Stimulated activated CD8-positive, alpha-beta memory T cell treated with anti-CD3 and anti-CD28 coated beads, Interleukin-2, amount 100 ng/mL, for 1 hour (primary cell): ENCODE results near the gene IL1RAPL2.

Experiments used
- DNase-seq, 2 donors: peaks; one replicate each; pipeline ENCODE4 v3.0.0-alpha.2; 2020; ENCODE audit warnings: low read depth in 2 of 2

Gene IL1RAPL2

GRCh38 chrX:105700331-105700730 is 1134.3 kb downstream of the IL1RAPL2 start:
- DNase-seq: no peak

GRCh38 chrX:105701310-105702052 is 1135.5 kb downstream of the IL1RAPL2 start:
- DNase-seq: no peak

GRCh38 chrX:105703876-105704275 is 1137.9 kb downstream of the IL1RAPL2 start:
- no peak for DNase-seq

GRCh38 chrX:105706041-105706440 is 1140.0 kb downstream of the IL1RAPL2 start:
- no peak for DNase-seq

- no peak for DNase-seq
Measured at GRCh38 chrX:105711805-105712204, 1145.8 kb downstream of the IL1RAPL2 start.

- no peak for DNase-seq
Measured at GRCh38 chrX:105715746-105716145, 1149.7 kb downstream of the IL1RAPL2 start.

GRCh38 chrX:105723966-105724735 is 1158.2 kb downstream of the IL1RAPL2 start:
- no peak for DNase-seq

- no peak for DNase-seq
Measured at GRCh38 chrX:105725228-105725627, 1159.2 kb downstream of the IL1RAPL2 start.

GRCh38 chrX:105738162-105738561 is 1172.2 kb downstream of the IL1RAPL2 start:
- DNase-seq: no peak

- DNase-seq: no peak
Measured at GRCh38 chrX:105744291-105744690, 1178.3 kb downstream of the IL1RAPL2 start.

GRCh38 chrX:105744946-105745345 is 1178.9 kb downstream of the IL1RAPL2 start:
- no peak for DNase-seq

- DNase-seq: no peak
Measured at GRCh38 chrX:105745863-105746262, 1179.9 kb downstream of the IL1RAPL2 start.

GRCh38 chrX:105752338-105752956 is 1186.4 kb downstream of the IL1RAPL2 start:
- no peak for DNase-seq

GRCh38 chrX:105753411-105753810 is 1187.4 kb downstream of the IL1RAPL2 start:
- DNase-seq: no peak

- no peak for DNase-seq
Measured at GRCh38 chrX:105754286-105754964, 1188.4 kb downstream of the IL1RAPL2 start.

GRCh38 chrX:105755109-105755508 is 1189.1 kb downstream of the IL1RAPL2 start:
- DNase-seq: no peak

GRCh38 chrX:105758754-105759153 is 1192.8 kb downstream of the IL1RAPL2 start:
- DNase-seq: no peak

- DNase-seq: no peak
Measured at GRCh38 chrX:105759598-105759997, 1193.6 kb downstream of the IL1RAPL2 start.

- no peak for DNase-seq
Measured at GRCh38 chrX:105765691-105766090, 1199.7 kb downstream of the IL1RAPL2 start.

GRCh38 chrX:105773801-105774200 is 1207.8 kb downstream of the IL1RAPL2 start:
- DNase-seq: no peak

GRCh38 chrX:105775679-105776078 is 1209.7 kb downstream of the IL1RAPL2 start:
- no peak for DNase-seq

- no peak for DNase-seq
Measured at GRCh38 chrX:105781804-105782203, 1215.8 kb downstream of the IL1RAPL2 start.
